Measurements from ENCODE around the gene ARHGAP27. TPM values are rescaled to one million over a fixed set of nuclear protein-coding genes. Genes with fewer than 3 reads are reported as not detected.

Gene ARHGAP27
- total and polyA plus RNA-seq, 9 of the 15 experiments (the other 6 are each of a cell fraction or from before 2014, with no cell fraction given): 0.04 to 4.6 (median 2.1) TPM

DNA sequence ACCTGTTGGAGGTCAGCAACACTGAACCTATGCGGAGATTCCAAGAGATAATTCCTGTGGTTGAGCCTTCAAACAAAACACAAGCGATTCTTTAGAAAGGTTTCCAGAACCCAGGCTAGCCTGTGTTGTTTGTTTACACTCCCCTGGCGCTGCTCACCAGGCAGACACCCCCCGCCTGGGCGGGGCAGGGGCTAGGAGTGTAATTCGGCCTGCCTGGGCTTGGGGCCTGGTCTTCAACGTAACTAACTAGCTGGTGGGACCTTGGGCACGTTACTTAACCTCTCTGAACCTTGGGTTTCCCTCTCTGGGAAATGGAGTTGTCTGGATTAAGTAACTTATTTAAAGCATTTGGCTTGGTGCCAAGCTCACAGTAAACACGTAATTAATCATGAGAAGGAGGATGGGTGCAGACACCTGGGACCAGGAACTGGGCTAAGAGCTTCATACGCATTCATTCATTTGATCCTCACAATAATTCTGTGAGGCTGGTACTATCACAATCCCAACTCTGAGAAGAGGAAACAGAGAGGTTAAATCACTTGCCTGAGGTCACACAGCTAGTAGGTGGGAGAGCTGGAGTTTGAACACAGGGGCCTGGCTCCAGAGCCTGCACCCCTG is 7.6 kb upstream of the ARHGAP27 start (continued):
- TF ChIP-seq PTBP1 (IDR thresholded peaks at IDR 0.05; ENCODE audit: low read depth, low read length) (no peak), POLR3G (IDR thresholded peaks at IDR 0.05; ENCODE audit: extremely low read depth, insufficient read length, insufficient replicate concordance) (no peak), POLR3A (IDR thresholded peaks at IDR 0.05; ENCODE audit: borderline replicate concordance, extremely low read depth, insufficient read depth, insufficient read length) (no peak), SETDB1 (IDR thresholded peaks at IDR 0.05; ENCODE audit: low read length) (no peak), ZFP36 (IDR thresholded peaks at IDR 0.05; ENCODE audit: low read depth, low read length, partially characterized antibody) (peak; percentile 71), KDM1A (IDR thresholded peaks at IDR 0.05) (peak; percentile 35 to 48; a peak in 1 of 4 replicates)

DNA sequence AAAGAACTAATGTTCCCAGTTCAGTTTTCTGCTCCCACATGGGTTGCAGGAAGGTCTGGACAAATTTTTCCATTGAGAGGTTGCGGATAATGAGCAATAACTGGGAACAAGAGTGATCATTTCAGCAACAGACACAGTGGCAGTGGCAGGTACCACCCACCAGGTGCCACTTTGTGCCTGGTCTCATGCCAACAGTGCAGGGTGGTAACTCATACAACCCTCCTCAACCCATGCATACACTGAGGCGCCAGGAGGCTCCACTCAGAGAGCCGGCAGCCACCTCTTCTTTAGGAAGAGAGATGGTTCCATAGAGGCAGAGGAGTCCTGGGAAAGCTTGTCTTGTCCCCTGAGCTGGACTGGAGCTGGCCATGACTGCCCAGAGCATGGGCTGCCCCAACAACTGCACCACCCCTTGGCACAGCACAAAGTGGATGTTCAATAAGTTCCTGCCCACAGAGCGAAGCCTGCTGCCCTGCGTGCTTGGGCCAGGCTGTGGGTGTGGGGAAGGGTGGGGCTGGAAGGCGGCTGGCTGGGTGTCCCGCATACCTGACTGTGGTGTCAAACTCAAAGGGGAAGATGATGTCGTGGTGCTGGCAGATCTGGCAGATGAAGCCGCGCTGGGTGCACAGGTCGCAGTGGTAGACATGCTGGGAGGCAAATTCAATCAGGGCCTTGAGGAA is 6.4 kb upstream of the ARHGAP27 start:
- DNase-seq (ENCODE audit: extremely low read depth in 1 of 4, low spot score in 3 of 4) (no peak), FAIRE-seq (no peak)
- H3K27ac ChIP-seq (ENCODE audit: extremely low read depth, low read depth, low read length): no peak overlapping the region

More for the DNA sequence above, 6.4 kb upstream of the ARHGAP27 start:
- ATAC-seq: no peak
- Histone ChIP-seq H3K9me3 (replicated peaks; ENCODE audit: control insufficient read depth, insufficient read depth, low read depth, low read length) (no peaks in the 10 kb centered on the region), H3K79me2 (ENCODE audit: control insufficient read depth, insufficient read depth, low read length) (no peaks in the 10 kb centered on the region), H3K4me3 (no peak overlapping the region), H3K9ac (ENCODE audit: insufficient read depth in 1 of 2, low read depth in 2 of 2, low read length in 2 of 2) (no peak overlapping the region), H3K4me1 (replicated peaks in 1 of 2; ENCODE audit: control insufficient read depth in 2 of 2, insufficient read depth in 2 of 2, low read length in 2 of 2) (peaks cover 0 to 12% of the 10 kb centered on the region in 2 experiments; a peak in 2 of 5 replicates), H2AFZ (ENCODE audit: low read depth, low read length) (no peak overlapping the region), H3K36me3 (ENCODE audit: control insufficient read depth, insufficient read depth, low read length) (no peaks in the 10 kb centered on the region), H3K27me3 (ENCODE audit: control insufficient read depth in 2 of 2, insufficient read depth in 2 of 2, low read length in 2 of 2) (no peaks in the 10 kb centered on the region), H3K4me2 (ENCODE audit: insufficient read depth, low read length) (no peak overlapping the region), H3K9me1 (ENCODE audit: control insufficient read depth, insufficient read depth, low read length) (no peaks in the 10 kb centered on the region), H4K20me1 (replicated peaks; ENCODE audit: control insufficient read depth, insufficient read depth, low read length) (no peaks in the 10 kb centered on the region)
- intact Hi-C loops (cut with micrococcal nuclease) (no loop called here), in situ Hi-C loops (cut with MboI) (loop anchor here (25.0 kb wide), 1 partner anchor 1073 kb away; the partner anchor contains the start of gene LRRC37A2)
- ChIA-PET CTCF (ENCODE audit: low intra/inter-chr PET ratio) (no interaction called here), POLR2A (interaction anchor here (0.7 kb wide), 1 partner anchor 413 kb away, joined by 3 read pairs; no protein-coding TSS in a partner anchor)
- 83% methylated on average over 8 of the region's 11 CpGs for WGBS (ENCODE audit: insufficient coverage, low coverage, missing lambda C conversion rate)
- BruUV-seq (replicated peaks): no TSS peak
- no peak for TF ChIP-seq CBX3 (IDR thresholded peaks at IDR 0.05; ENCODE audit: borderline replicate concordance in 1 of 2, low read length in 2 of 2)
- no peak for TF ChIP-seq RUNX1 (IDR thresholded peaks at IDR 0.05; ENCODE audit: low read depth)
- no peak for TF ChIP-seq CSDE1 (IDR thresholded peaks at IDR 0.05)
- TF ChIP-seq SUPT5H (IDR thresholded peaks at IDR 0.05): no peak
- TF ChIP-seq POLR2G (IDR thresholded peaks at IDR 0.05; ENCODE audit: low read depth, low read length): peak; percentile 49; the same call in 1 of the 2 replicates
- no peak for TF ChIP-seq NFE2 (IDR thresholded peaks at IDR 0.05; ENCODE audit: low read depth)
